GM18526 (cell line): ENCODE data around the gene MAN1C1.

ENCODE experiments used
- POLR2A ChIP-seq: IDR thresholded peaks from 3 replicates; pipeline ENCODE4 v1.6.1; 2011; ENCODE audit not compliant: insufficient read length; ENCODE audit errors: extremely low read depth

The MAN1C1 gene

DNA sequence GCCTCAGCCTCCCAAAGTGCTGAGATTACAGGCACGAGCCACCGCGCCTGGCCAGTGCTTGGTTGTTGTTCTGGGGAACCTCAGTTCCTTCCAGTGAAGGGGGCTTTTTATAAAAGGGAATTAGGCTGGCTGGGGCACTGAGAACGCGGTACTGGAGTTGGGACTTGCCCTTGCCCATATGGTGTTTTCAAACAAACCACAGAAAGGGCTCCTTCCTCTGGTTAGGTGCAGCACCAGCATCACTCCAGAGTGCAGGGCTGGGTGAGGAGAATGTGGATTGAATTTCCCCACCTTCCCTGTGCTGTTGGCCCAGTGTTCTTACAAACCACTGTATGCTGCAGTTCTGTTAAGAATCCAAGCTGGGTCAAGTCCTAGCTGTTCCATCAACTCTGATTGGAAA lies 5.3 kb downstream of the MAN1C1 start:
- no peak for TF ChIP-seq POLR2A

DNA sequence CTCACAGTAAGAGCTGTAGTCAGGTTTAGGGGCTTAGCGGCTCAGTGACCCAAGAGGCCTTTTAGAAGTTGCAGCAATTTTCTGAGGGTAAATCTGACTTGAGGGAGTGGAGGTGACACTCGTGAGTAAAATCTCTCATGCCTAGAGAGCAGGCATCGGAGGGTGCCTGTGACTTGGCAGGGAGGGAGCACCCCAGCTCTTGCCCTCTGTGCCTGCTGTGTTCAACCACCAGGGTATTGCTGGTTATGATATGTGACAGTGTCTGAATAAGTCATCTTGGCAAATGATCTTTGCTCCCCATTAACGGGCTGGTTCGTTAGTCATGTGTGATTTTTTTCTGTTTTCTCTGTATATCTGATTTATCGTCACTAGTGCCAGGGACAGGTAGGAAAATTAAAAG lies 5.9 kb downstream of the MAN1C1 start:
- no peak for TF ChIP-seq POLR2A

DNA sequence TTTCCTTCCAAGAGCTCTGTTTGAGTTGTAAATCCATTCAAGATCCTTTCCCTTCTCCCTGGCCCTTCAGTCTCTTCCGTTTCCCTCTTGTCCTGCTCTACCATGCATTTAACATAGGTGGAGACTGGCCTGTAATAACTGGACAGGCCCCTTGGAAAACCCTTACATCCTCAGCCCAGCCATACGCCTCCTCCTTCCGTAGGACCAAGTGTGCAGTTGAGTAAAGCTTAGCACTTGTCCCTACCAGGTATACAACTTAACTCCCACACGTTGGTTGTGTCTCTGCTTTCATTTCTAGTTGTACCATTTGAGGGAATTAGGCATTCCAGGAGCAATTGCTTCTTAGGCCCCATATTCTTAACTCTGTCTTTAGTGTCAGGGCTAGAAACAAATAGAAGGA lies 6.4 kb downstream of the MAN1C1 start:
- no peak for TF ChIP-seq POLR2A

DNA sequence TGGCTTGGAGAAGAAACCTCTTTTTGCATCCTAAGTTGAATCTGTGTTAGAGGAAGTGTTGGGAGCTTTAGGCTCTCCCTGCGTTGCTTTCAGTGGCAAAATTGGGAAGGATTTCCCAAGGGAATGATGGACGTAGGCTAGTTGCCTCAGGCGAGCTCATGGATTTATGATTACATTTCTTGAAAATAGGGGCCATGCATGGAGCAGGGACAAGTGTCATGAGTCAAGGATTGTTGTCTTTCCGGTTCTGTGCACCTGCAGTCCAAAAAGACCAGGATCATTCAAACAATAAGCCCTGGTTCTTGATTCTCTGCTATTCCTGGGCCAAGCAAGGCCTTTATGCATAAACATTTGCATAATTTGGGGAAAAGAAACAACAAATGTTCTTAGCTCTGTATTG lies 7.1 kb downstream of the MAN1C1 start:
- TF ChIP-seq POLR2A, result no peak

DNA sequence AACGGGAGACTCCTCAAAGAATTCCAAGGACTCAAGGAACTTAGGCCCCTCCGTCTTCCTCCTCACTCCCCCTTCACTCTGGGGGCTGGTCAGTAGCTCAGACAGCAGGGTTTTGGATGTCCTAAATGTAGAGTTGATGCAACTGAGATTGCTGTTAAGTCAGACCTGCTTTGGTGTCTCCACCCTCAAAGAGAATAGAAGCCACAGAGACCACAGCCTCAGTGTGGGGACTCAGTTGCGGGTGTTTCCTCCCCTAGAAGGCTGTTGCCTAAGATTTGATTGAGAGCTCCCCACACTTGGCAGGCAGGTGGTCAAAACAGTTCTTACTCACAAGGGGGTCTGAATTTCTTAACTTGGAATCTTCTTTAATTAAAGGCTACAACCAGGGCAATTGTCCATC lies 7.6 kb downstream of the MAN1C1 start:
- TF ChIP-seq POLR2A, result no peak

DNA sequence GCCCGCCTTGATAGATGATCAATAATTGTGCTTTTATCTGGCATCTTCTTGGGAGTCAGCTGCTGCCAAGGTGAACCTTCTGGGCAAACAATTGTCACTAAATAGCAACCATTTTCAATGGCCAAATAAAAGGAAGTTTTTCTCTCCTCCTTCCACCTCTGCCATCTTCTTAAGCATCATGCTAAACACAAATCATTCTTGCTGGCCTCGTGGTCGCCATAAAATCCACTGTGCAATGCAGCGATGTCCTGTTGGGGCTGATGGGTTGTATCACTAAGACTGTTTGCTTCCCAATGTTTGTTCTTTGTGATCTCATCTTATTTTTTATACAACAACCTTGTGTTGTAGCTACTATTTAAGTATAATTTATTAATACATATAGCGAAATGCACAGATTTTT lies 8.0 kb downstream of the MAN1C1 start:
- no peak for TF ChIP-seq POLR2A

DNA sequence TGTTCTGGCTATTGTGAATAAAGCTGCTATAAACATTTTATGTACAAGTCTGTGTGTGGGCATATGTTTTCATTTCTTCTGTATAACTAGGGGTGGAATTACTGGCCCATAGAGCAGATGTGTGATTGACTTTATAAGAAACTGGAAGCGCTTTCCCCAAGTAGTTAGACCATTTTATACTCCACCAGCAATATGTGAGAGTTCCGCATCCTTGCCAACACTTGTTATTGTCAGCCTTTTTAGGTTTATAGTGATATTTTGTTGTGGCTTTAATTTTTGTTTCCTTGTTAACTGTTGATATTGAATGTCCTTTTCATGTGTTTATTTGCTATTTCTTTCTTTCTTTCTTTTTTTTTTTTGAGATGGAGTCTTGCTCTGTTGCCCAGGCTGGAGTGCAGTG lies 9.4 kb downstream of the MAN1C1 start:
- TF ChIP-seq POLR2A, result no peak

DNA sequence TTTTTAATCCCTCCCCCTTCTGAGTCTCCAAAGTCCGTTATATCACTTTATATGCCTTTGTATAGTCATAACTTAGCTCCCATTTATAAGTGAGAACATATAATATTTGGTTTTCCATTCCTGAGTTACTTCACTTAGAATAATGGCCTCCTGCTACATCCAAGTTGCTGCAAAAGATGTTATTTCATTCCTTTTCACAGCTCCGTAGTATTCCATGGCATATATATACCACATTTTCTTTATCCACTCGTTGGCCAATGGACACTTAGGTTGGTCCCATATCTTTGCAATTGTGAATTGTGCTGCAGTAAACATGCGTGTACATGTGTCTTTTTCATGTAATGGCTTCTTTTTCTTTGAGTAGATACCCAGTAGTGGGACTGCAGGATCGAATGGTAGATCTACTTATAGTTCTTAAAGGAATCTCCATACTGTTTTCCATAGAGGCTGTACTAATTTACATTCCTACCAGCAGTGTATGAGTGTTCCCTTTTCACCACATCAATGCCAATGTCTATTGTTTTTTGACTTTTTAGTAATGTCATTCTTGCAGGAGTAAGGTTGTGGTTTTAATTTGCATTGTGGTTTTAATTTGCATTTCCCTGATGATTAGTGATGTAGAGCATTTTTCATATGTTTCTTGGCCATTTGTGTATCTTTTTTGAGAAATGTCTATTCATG lies 12.3 kb downstream of the MAN1C1 start:
- no peak for TF ChIP-seq POLR2A

DNA sequence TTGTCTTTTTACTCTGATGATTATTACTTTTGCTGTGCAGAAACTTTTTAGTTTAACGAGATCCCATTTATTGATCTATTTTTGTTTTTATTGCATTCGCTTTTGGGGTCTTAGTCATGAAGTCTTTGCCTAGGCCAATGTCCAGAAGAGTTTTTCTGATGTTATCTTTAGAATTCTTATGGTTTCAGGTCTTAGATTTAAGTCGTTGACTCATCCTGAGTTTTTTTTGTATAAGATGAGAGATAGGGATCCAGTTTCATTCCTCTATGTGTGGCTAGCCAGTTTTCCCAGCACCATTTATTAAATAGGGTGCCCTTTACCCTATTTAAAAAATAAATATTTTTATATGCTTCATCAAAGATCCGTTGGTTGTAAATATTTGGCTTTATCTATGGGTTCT lies 13.2 kb downstream of the MAN1C1 start:
- TF ChIP-seq POLR2A, result no peak

DNA sequence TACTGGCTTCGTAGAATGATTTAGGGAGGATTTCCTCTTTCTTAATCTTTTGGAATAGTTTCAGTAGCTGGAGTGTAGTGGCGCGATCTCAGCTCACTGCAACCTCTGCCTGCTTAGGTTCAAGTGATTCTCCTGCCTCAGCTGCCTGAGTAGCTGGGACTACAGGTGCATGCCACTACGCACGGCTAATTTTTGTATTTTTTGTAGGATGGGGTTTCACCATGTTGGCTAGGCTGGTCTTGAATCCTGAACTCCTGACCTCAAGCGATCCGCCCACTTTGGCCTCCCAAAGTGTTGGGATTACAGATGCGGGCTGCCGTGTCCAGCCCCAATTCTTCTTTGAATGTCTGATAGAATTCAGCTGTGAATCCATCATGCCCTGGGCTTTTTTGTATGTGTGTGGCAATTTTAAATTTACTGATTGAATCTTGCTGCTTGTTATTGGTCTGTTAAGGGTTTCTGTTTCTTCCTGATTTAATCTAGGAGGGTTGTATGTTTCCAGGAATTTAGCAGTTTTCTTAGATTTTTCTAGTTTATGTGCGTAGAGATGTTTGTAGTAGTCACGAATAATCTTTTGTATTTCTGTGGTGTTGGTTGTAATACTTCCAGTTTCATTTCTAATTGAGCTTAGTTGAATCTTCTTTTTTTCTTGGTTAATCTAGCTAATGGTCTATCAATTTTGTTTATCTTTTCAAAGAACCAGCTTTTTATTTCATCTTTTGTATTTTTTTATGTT lies 15.3 kb downstream of the MAN1C1 start:
- no peak for TF ChIP-seq POLR2A

DNA sequence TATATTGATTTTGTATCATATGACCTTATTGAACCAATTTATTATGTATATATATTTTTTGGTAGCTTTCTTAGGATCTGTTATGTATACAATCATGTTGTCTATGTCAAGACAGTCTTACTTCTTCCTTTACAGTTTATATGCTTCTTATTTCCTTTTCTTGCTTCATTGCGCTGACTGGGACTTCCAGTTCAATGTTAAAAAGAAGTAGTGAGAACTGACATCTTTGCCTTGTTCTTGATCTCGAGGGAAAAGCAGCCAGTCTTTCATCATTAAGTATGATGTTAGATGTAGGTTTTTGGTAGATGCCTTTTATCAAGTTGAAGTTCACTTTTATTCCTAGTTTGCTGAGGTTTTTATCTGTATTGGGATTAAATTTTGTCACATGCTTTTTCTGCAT lies 17.5 kb downstream of the MAN1C1 start:
- TF ChIP-seq POLR2A, result no peak

DNA sequence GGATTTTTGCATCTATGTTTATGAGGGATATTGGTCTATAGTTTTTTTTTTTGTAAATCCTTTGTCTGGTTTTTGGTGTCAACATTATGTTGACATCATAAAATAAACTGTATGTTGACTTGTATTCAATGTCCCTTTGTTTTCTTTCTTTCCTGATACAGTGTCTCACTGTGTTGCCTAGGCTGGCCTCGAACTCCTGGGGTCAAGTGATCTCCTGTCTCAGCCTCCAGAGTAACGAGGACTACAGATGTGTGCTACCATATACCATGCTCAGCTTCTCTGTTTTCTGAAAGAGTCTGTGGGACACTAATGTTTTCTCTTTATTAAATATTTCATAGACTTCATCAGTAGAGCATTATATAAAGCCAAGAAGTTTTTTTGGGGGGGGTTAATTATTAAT lies 18.3 kb downstream of the MAN1C1 start:
- TF ChIP-seq POLR2A, result no peak

DNA sequence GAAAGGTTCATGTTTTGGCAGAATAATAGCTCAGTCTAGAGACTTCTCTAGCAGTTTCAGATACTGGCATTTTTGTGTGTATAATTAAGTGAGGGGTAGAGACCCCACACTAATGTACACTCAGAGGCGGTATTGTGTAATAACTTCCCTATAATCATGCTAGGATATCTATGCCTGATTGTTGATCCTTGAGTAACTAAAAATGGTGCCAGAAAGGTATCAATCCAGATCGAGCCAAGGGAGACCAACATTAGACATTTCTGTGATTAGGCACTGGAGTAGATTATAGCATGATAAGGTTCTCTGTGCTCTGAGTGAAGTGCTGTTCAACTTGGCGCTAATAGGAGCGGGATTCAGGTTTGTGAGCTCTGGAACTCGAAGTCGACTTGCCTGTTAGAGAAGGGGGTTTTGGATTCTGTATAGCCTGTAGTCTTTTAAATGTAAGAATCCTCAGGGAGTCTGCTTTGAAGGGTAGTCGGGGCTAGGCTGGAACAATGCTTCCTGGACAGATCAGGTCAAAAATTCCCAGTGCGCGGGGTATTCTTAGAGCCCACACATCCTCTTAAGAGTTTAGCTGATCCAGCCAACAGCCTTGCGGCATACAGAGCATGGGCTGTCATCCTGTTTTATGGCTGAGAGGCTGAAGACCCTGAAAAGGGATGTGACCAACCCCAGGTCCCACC lies 24.2 kb downstream of the MAN1C1 start:
- TF ChIP-seq POLR2A, result no peak

DNA sequence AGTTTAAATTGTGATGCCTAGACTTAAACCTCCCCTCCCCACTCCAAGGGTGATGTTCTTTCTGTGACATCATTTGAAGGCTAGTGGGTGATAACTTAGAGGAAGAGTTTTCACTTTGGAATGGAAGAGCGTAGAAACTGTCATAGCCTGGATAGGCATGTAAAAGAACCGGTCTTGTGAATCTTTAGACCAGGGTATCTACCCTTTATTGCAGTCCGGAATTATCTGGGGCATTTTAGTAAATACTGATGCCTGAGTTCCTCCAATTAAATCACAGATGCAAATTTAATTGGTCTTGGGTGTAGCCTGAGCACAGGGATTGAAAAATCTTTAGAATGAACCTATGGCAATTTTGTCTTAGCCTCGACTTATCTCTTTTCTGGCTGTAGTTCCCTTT lies 24.7 kb downstream of the MAN1C1 start:
- TF ChIP-seq POLR2A, result no peak

DNA sequence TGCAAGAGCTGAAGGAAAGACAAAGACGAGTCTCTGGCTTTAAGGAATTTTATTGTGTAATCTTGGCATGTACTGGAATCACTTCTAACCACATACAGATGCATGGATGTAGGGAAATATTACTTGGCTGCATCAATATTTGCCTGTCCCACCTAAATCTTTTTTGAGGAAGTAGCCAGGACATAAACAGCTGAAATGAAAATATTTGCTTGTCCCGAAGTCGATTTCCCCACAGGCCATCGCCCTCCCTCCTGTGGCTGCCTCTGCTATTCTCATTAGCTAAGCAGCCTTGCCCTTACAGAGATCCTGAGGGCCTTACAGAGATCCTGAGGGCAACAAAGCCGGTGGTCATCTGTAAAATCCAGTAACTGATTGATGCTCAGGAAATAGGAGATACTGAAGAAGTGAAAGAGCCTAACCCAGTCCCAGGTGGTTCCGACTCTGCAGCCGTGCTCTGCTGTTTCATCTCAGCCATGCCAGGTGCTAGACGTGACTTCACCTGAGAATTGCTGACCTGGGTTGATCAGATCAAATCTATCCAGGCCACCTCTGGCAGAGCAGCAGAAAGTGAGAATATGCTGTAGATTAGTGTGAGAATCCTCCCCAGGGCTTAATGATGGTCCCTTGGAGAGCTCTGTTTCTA lies 25.5 kb downstream of the MAN1C1 start:
- no peak for TF ChIP-seq POLR2A

DNA sequence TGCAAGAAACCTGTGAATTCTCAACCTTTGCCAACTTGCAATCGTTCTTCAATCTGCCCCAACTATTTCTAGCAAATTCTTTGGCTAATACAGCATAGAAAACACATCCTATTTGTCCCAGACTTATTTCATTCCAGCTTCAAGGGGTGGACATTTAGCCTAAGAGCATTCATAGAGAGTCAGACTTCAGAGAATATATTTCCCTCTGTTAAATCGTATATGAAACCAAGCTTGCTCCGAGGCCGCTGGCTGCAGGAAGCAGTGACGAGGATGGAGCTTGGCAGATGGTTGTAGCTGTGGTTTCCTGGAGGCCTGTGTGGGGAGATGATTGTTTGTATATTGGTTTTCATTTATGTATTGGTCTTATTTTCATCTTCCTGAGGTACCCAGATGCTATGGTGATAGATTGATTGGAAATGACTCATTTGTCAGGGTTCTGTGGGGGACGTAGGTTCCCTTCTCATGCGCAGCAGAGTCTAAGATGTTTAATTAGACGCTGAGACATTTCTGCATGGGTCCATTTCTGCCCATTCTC lies 26.1 kb downstream of the MAN1C1 start:
- TF ChIP-seq POLR2A, result no peak
